ENCODE measurements around the gene TTC14. TPM values are rescaled to one million over a fixed set of nuclear protein-coding genes. Genes with fewer than 3 reads are reported as not detected.

The TTC14 gene
- total RNA-seq, 3 donors from 2014 or later = 66.1 to 122 (median 101) TPM

- no peaks in the 10 kb centered on the region for H3K27me3 ChIP-seq
- intact Hi-C loops (cut with DNase I; ENCODE audit: low total_unique reads) = no loop called here
- no peak overlapping the region for H3K27ac ChIP-seq
- TF ChIP-seq, protein P1, sequence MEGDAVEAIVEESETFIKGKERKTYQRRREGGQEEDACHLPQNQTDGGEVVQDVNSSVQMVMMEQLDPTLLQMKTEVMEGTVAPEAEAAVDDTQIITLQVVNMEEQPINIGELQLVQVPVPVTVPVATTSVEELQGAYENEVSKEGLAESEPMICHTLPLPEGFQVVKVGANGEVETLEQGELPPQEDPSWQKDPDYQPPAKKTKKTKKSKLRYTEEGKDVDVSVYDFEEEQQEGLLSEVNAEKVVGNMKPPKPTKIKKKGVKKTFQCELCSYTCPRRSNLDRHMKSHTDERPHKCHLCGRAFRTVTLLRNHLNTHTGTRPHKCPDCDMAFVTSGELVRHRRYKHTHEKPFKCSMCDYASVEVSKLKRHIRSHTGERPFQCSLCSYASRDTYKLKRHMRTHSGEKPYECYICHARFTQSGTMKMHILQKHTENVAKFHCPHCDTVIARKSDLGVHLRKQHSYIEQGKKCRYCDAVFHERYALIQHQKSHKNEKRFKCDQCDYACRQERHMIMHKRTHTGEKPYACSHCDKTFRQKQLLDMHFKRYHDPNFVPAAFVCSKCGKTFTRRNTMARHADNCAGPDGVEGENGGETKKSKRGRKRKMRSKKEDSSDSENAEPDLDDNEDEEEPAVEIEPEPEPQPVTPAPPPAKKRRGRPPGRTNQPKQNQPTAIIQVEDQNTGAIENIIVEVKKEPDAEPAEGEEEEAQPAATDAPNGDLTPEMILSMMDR (IDR thresholded peaks at IDR 0.05) = no peak
- no peaks in the 10 kb centered on the region for H3K36me3 ChIP-seq
- no peaks in the 10 kb centered on the region for H3K4me1 ChIP-seq
- DNase-seq (ENCODE audit: low spot score in 2 of 2) = no peak
- H3K4me3 ChIP-seq = no peak overlapping the region
- H3K9me3 ChIP-seq = no peaks in the 10 kb centered on the region
Observed at GRCh38 chr3:180656406-180656805, 54.4 kb downstream of the TTC14 start.

DNA sequence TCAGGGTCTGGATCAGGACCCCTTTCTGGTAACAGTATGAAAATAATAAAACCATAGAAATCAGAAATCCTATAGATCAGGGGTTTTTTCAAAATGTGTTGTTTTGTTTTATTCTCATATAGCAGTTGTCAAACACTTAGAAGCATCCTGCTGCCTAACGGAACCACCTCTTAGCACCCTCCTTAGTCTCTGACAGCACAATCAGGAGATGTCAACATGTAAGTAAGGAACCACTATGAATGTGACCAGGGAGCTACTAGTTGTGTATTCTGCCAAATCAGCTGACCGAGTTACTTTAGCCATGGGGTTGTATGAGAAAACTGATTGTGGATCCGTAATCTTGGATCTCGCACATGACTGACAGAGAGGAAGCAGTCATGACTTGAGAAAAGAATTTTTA lies 55.1 kb downstream of the TTC14 start:
- Histone ChIP-seq H3K9me3 (no peaks in the 10 kb centered on the region), H3K4me1 (no peaks in the 10 kb centered on the region), H3K4me3 (no peak overlapping the region), H3K27me3 (no peaks in the 10 kb centered on the region), H3K27ac (no peak overlapping the region), H3K36me3 (no peaks in the 10 kb centered on the region)
- TF ChIP-seq, protein P1 (IDR thresholded peaks at IDR 0.05) = no peak
- TF ChIP-seq POLR2A (IDR thresholded peaks at IDR 0.05) (no peak), POLR2AphosphoS5 (IDR thresholded peaks at IDR 0.05) (no peak)
- DNase-seq (ENCODE audit: low spot score in 2 of 2) = no peak
- intact Hi-C loops (cut with DNase I; ENCODE audit: low total_unique reads) = no loop called here

Other genes starting within 250 kb of the TTC14 start
- under 1 TPM in 2 of 3 donors, not detected in 1; 0.32 to 0.33 TPM for gene CCDC39, start 77.3 kb downstream of the TTC14 start, total RNA-seq